GM18505 (cell line): ENCODE measurements around the gene ZNF442.
A peak's percentile ranks its signal among the peaks of the same experiment; 100 is the strongest.
"Not testable (repeated sequence)": the region's sequence is repeated elsewhere in the genome, so short reads cannot be mapped to it uniquely, and the experiment has no call there.

ENCODE experiments used
- ATAC-seq: cut with Tn5 transposase; IDR thresholded peaks from one replicate; pipeline ENCODE4 v1.9.1; 2021; ENCODE audit not compliant: unreplicated experiment
- POLR2A ChIP-seq: IDR thresholded peaks from 4 replicates; pipeline ENCODE4 v1.6.1; 2011; ENCODE audit warnings: borderline replicate concordance; ENCODE audit not compliant: insufficient read depth, insufficient read length; ENCODE audit errors: extremely low read depth

The ZNF442 gene

GRCh38 chr19:12350890-12351197 is 14.6 kb downstream of the ZNF442 start:
- no peak for ATAC-seq
- no peak for TF ChIP-seq POLR2A

DNA sequence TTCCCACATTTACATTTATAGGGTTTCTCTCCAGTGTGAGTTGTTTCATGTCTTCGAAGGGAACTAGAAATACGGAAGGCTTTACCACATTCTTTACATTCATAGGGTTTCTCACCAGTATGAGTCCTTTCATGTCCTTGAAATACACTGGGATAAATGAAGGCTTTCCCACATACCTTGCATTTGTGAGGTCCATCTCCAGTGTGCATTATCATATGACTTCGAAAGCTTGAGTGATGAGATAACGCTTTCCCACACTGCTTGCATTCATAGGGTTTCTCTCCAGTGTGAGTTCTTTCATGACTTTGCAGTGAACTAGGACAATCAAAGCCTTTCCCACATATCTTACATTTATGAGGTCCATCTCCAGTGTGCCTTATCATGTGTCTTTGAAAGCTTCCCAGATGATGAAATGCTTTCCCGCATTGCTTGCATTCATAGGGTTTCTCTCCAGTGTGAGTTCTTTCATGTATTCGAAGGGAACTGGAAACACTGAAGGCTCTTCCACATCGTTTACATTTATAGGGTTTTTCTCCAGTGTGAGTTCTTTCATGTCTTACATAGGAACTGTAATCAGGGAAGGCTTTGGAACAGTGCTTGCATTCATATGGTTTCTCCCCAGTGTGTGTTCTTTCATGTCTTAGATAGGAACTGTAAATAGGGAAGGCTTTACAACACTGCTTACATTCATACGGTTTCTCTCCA is 15.1 kb downstream of the ZNF442 start:
- no peak for ATAC-seq
- no peak for TF ChIP-seq POLR2A

DNA sequence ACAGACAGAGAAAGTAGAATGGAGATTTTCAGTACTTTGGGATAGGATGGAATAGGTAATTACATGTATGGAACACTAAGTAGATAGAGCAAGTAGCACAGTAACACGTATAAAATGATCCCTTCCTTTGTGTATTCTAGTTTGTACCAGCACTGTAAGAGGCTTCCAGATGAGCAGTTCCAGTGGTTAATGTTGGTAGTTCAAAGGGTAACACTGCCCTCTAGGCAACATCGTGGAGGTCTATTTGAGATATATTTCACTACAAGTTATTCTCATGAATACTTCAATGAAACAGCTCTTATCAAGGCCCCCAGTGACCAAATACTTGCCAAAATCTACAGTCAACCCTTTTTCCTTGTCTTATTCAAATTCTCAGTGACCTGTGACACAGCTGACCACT is 18.6 kb downstream of the ZNF442 start:
- TF ChIP-seq POLR2A = no peak
- ATAC-seq = no peak

GRCh38 chr19:12345197-12345596 is 20.3 kb downstream of the ZNF442 start:
- ATAC-seq = no peak
- TF ChIP-seq POLR2A = no peak

- peak; percentile 94 for TF ChIP-seq POLR2A
- peak; percentile 78 for ATAC-seq
Observed at GRCh38 chr19:12333162-12334159, 32.0 kb downstream of the ZNF442 start, which contains the start of gene ZNF563. Gene ZNF563, minus strand, starts transcription at chr19:12333633. Its CDS starts 151 bp downstream, at chr19:12333482.

GRCh38 chr19:12331211-12331941 is 34.1 kb downstream of the ZNF442 start:
- peak; percentile 31 for ATAC-seq
- peak; percentile 25 for TF ChIP-seq POLR2A

GRCh38 chr19:12330340-12330739 is 35.1 kb downstream of the ZNF442 start:
- no peak for TF ChIP-seq POLR2A
- ATAC-seq = no peak

DNA sequence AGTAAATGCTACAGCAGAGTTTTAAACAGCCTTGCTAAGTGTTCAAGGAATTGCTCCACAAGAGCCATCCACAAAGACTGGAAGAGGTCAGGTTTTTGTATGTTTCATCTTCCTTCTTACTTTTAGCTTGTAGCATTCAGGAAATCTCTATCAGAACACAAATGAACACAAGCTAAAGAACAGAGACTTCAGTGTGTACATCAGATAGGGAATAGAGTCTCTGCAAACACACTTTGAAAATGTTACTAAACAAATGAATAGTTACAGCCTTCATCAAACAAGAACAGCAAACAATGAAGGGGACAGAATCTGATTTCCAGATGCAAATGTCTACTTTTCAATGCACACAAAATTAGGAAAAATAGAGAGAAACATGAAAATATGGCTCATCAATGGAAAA is 39.8 kb downstream of the ZNF442 start:
- TF ChIP-seq POLR2A = no peak
- ATAC-seq = no peak

GRCh38 chr19:12318782-12319413 is 46.6 kb downstream of the ZNF442 start:
- no peak for TF ChIP-seq POLR2A
- no peak for ATAC-seq

- ATAC-seq = no peak
- no peak for TF ChIP-seq POLR2A
Observed at GRCh38 chr19:12314553-12314952, 50.9 kb downstream of the ZNF442 start.

- ATAC-seq = not testable (repeated sequence)
Observed at GRCh38 chr19:12308891-12309290, 56.6 kb downstream of the ZNF442 start.
